Fibroblast of the aortic adventitia (primary cell): ENCODE measurements around the gene LDLRAD3. TPM values are rescaled to one million over a fixed set of nuclear protein-coding genes. Genes with fewer than 3 reads are reported as not detected.

Experiments
- DNase-seq: peaks from one replicate; pipeline ENCODE4 v3.0.0-alpha.2; 2010; ENCODE audit warnings: low read depth
- H3K4me3 ChIP-seq: 2 replicates; pipeline ENCODE4 v1.5.1; 2011; ENCODE audit warnings: low read depth, mild to moderate bottlenecking, control low read depth, low read length, moderate library complexity
- CTCF ChIP-seq: IDR thresholded peaks from 2 replicates; pipeline ENCODE4 v1.5.1; 2011; ENCODE audit warnings: mild to moderate bottlenecking, low read length, control low read depth, inconsistent platforms; ENCODE audit not compliant: insufficient read depth
- total RNA-seq: library from RNA; depleted of rRNA; stranded (reverse); fragments of >200 nt; gene quantifications from 2 replicates; pipeline ENCODE4 v1.2.3, GENCODE V29; 2012; ENCODE audit warnings: low replicate concordance

Gene LDLRAD3
- total RNA-seq, 1 donor = 10.8 TPM

- DNase-seq = no peak
- no peak for TF ChIP-seq CTCF
Measured at GRCh38 chr11:35964841-35965240, 21.0 kb downstream of the LDLRAD3 start.

GRCh38 chr11:35967042-35967441, 23.2 kb downstream of the LDLRAD3 start:
- no peak for DNase-seq
- no peak for TF ChIP-seq CTCF
- no peak overlapping the region for H3K4me3 ChIP-seq

More at GRCh38 chr11:35964841-35965240, 21.0 kb downstream of the LDLRAD3 start:
- no peak overlapping the region for H3K4me3 ChIP-seq

- no peak for TF ChIP-seq CTCF
- DNase-seq = no peak
- no peak overlapping the region for H3K4me3 ChIP-seq
Measured at GRCh38 chr11:35968386-35969088, 24.7 kb downstream of the LDLRAD3 start.

GRCh38 chr11:35969089-35970042, 25.5 kb downstream of the LDLRAD3 start:
- H3K4me3 ChIP-seq = no peak overlapping the region
- TF ChIP-seq CTCF = no peak
- no peak for DNase-seq

- TF ChIP-seq CTCF = no peak
- no peak overlapping the region for H3K4me3 ChIP-seq
- no peak for DNase-seq
Measured at GRCh38 chr11:35970445-35970844, 26.6 kb downstream of the LDLRAD3 start.

- H3K4me3 ChIP-seq = no peak overlapping the region
- no peak for TF ChIP-seq CTCF
- no peak for DNase-seq
Measured at GRCh38 chr11:35971841-35972422, 28.1 kb downstream of the LDLRAD3 start.
